GM12801 (cell line): ENCODE data around the gene ACYP2.

Experiments used
- CTCF ChIP-seq: IDR thresholded peaks from one replicate; pipeline ENCODE4 v1.5.1; 2011; ENCODE audit warnings: control low read depth; ENCODE audit not compliant: insufficient read length; ENCODE audit errors: extremely low read depth

Gene ACYP2

GRCh38 chr2:54079331-54079730 is 36.1 kb upstream of the ACYP2 start:
- TF ChIP-seq CTCF = no peak

- no peak for TF ChIP-seq CTCF
Measured at GRCh38 chr2:54081574-54081973, 33.8 kb upstream of the ACYP2 start.

GRCh38 chr2:54083021-54083420 is 32.4 kb upstream of the ACYP2 start:
- no peak for TF ChIP-seq CTCF

GRCh38 chr2:54083445-54083844 is 32.0 kb upstream of the ACYP2 start:
- TF ChIP-seq CTCF = no peak

- TF ChIP-seq CTCF = no peak
Measured at GRCh38 chr2:54084600-54084999, 30.8 kb upstream of the ACYP2 start.

- no peak for TF ChIP-seq CTCF
Measured at GRCh38 chr2:54085069-54085468, 30.3 kb upstream of the ACYP2 start.

- TF ChIP-seq CTCF = no peak
Measured at GRCh38 chr2:54086157-54086556, 29.3 kb upstream of the ACYP2 start.

GRCh38 chr2:54088191-54088634 is 27.2 kb upstream of the ACYP2 start:
- no peak for TF ChIP-seq CTCF
